HCT116 (cell line): Measurements from ENCODE around the gene CHPT1. TPM values are rescaled to one million over a fixed set of nuclear protein-coding genes. Genes with fewer than 3 reads are reported as not detected.

Source experiments
- ATAC-seq: fragments of 200-7000 bp; cut with Tn5 transposase; 2 replicates; pipeline ENCODE4 v1.9.1; 2020; ENCODE audit warnings: mild to moderate bottlenecking, moderate library complexity
- BruUV-seq: library from RNA; stranded (reverse); fragments of 400-500 nt; replicated peaks from 2 replicates; lab custom pipeline; 2021; lab: Mats Ljungman, UMichigan
- CTCF ChIA-PET: fragments of 300-600 bp; sonication (Branson Sonifier 250); formaldehyde crosslinking; loops from one replicate; lab custom pipeline; 2021; ENCODE audit warnings: antibody characterized with exemption; lab: Charles Lee
- POLR2A ChIA-PET: fragments of 300-600, 350-600 bp; sonication (Branson Sonifier 250); formaldehyde crosslinking; loops from one replicate; lab custom pipeline; 2021; ENCODE audit warnings: antibody characterized with exemption; lab: Charles Lee
- RAD21 ChIA-PET, 2 experiments: fragments of 300-600 bp; sonication (Branson Sonifier 250); formaldehyde crosslinking; loops; one replicate each; lab custom pipeline; 2023; ENCODE audit warnings: low total read pairs in 2 of 2; ENCODE audit not compliant: uncharacterized antibody in 2 of 2, unreplicated experiment in 2 of 2, low non-redundant PET in 1 of 2; lab: Charles Lee
- DNase-seq: peaks from one replicate; pipeline ENCODE4 v3.0.0-alpha.2; 2010; ENCODE audit warnings: low read depth, low spot score
- H2AFZ ChIP-seq: fragments of 200-600 bp; shearing (Covaris generic), sonication (generic); 2 replicates; pipeline ENCODE4 v1.6.1; 2017; ENCODE audit warnings: low read depth, mixed run types, mixed read lengths, antibody characterized with exemption, low read length; ENCODE audit not compliant: poor library complexity, severe bottlenecking
- H3K27ac ChIP-seq: 2 replicates; pipeline ENCODE4 v1.5.1; 2012; ENCODE audit warnings: low read depth, low read length
- H3K27me3 ChIP-seq: fragments of 200-600 bp; sonication (generic); 2 replicates; pipeline ENCODE4 v1.6.1; 2016; ENCODE audit warnings: mixed run types, low read length, mixed read lengths; ENCODE audit not compliant: insufficient read depth
- H3K36me3 ChIP-seq, 2 experiments: fragments of 200-500 bp in 1 of 2; fragments of 200-600 bp in 1 of 2; sonication (Bioruptor generic) in 1 of 2; sonication (generic) in 1 of 2; 2 replicates each; pipeline versions ENCODE4 v1.5.1 to v1.6.1; 2014 to 2016; ENCODE audit warnings: low read length in 2 of 2, inconsistent platforms in 1 of 2, mixed read lengths in 1 of 2, mixed run types in 1 of 2; ENCODE audit not compliant: insufficient read depth in 2 of 2, control insufficient read depth in 1 of 2
- H3K4me1 ChIP-seq, 2 experiments: fragments of 200-600 bp in 1 of 2; sonication (generic) in 1 of 2; 2 replicates each; pipeline versions ENCODE4 v1.5.1 to v1.6.1; 2012 to 2017; ENCODE audit warnings: low read length in 2 of 2, inconsistent platforms in 1 of 2, mild to moderate bottlenecking in 1 of 2, mixed read lengths in 1 of 2, mixed run types in 1 of 2, moderate library complexity in 1 of 2; ENCODE audit not compliant: insufficient read depth in 2 of 2, control insufficient read depth in 1 of 2
- H3K4me2 ChIP-seq: fragments of 200-600 bp; sonication (generic); 2 replicates; pipeline ENCODE4 v1.6.1; 2017; ENCODE audit warnings: mixed run types, low read length, mixed read lengths
- H3K4me3 ChIP-seq, 2 experiments: fragments of 200-600 bp in 1 of 2; sonication (generic) in 1 of 2; replicated peaks in 1 of 2; 2 replicates each; pipeline ENCODE4 v1.5.1; 2011 to 2016; ENCODE audit warnings: low read length in 2 of 2, control low read depth in 1 of 2, low read depth in 1 of 2, mild to moderate bottlenecking in 1 of 2, mixed read lengths in 1 of 2, mixed run types in 1 of 2
- H3K79me2 ChIP-seq: fragments of 200-600 bp; sonication (generic); 2 replicates; pipeline ENCODE4 v1.6.1; 2017; ENCODE audit warnings: mild to moderate bottlenecking, mixed run types, low read length, moderate library complexity, mixed read lengths; ENCODE audit not compliant: insufficient read depth
- H3K9ac ChIP-seq: fragments of 200-600 bp; sonication (generic); 2 replicates; pipeline ENCODE4 v1.6.1; 2016; ENCODE audit warnings: low read length, mixed read lengths
- H3K9me2 ChIP-seq: fragments of 200-600 bp; sonication (generic), shearing (Covaris generic); 2 replicates; pipeline ENCODE4 v1.6.1; 2017; ENCODE audit warnings: mixed run types, mild to moderate bottlenecking, moderate library complexity; ENCODE audit not compliant: insufficient read depth
- H3K9me3 ChIP-seq, 2 experiments: fragments of 200-500 bp in 1 of 2; fragments of 200-600 bp in 1 of 2; sonication (Bioruptor generic) in 1 of 2; sonication (generic) in 1 of 2; 2 replicates each; pipeline ENCODE4 v1.6.1; 2014 to 2017; ENCODE audit warnings: low read length in 2 of 2, mixed read lengths in 2 of 2, inconsistent platforms in 1 of 2, low read depth in 1 of 2, mild to moderate bottlenecking in 1 of 2, mixed run types in 1 of 2, moderate library complexity in 1 of 2; ENCODE audit not compliant: control insufficient read depth in 1 of 2, insufficient read depth in 1 of 2
- H4K20me1 ChIP-seq: fragments of 200-600 bp; sonication (generic), shearing (Covaris generic); 2 replicates; pipeline ENCODE4 v1.6.1; 2017; ENCODE audit warnings: mixed run types, mild to moderate bottlenecking, moderate library complexity; ENCODE audit not compliant: insufficient read depth
- ATF3 ChIP-seq: IDR thresholded peaks from 2 replicates; pipeline ENCODE4 v1.6.1; 2012
- CBX3 ChIP-seq: IDR thresholded peaks from 2 replicates; pipeline ENCODE4 v1.6.1; 2012; ENCODE audit warnings: low read depth
- CEBPB ChIP-seq: IDR thresholded peaks from 2 replicates; pipeline ENCODE4 v1.6.1; 2012; ENCODE audit warnings: low read depth
- EGR1 ChIP-seq: IDR thresholded peaks from 2 replicates; pipeline ENCODE4 v1.6.1; 2012; ENCODE audit warnings: low read depth
- EZH2phosphoT487 ChIP-seq: fragments of 200-600 bp; IDR thresholded peaks from 2 replicates; pipeline ENCODE4 v1.6.1; 2018; ENCODE audit warnings: antibody characterized with exemption, borderline replicate concordance
- FOSL1 ChIP-seq: IDR thresholded peaks from 2 replicates; pipeline ENCODE4 v1.6.1; 2012; ENCODE audit warnings: low read depth
- MAX ChIP-seq: IDR thresholded peaks from 2 replicates; pipeline ENCODE4 v1.6.1; 2012
- POLR2A ChIP-seq: IDR thresholded peaks from 2 replicates; pipeline ENCODE4 v1.7.0; 2011; ENCODE audit warnings: borderline replicate concordance; ENCODE audit not compliant: insufficient read depth, insufficient read length; ENCODE audit errors: extremely low read depth
- RAD21 ChIP-seq: IDR thresholded peaks from 2 replicates; pipeline ENCODE4 v1.6.1; 2012; ENCODE audit warnings: low read depth, mild to moderate bottlenecking
- SIN3A ChIP-seq: IDR thresholded peaks from 2 replicates; pipeline ENCODE4 v1.6.1; 2012; ENCODE audit warnings: low read depth
- SRF ChIP-seq: IDR thresholded peaks from 2 replicates; pipeline ENCODE4 v1.6.1; 2012; ENCODE audit warnings: low read depth
- TCF7L2 ChIP-seq: IDR thresholded peaks from 2 replicates; pipeline ENCODE4 v1.7.0; 2011; ENCODE audit warnings: borderline replicate concordance, inconsistent platforms; ENCODE audit not compliant: insufficient read depth, insufficient read length; ENCODE audit errors: extremely low read depth
- YY1 ChIP-seq: IDR thresholded peaks from 2 replicates; pipeline ENCODE4 v1.6.1; 2011; ENCODE audit warnings: low read length, low read depth, moderate library complexity, mild to moderate bottlenecking; ENCODE audit not compliant: insufficient replicate concordance; ENCODE audit errors: extremely low read depth
- ZBTB33 ChIP-seq: IDR thresholded peaks from 2 replicates; pipeline ENCODE4 v1.6.1; 2011; ENCODE audit warnings: mild to moderate bottlenecking, low read length, moderate library complexity; ENCODE audit not compliant: insufficient replicate concordance; ENCODE audit errors: extremely low read depth
- ZFX ChIP-seq: fragments of 450-650 bp; IDR thresholded peaks from 2 replicates; pipeline ENCODE4 v1.6.1; 2017
- ZNF274 ChIP-seq: fragments of 200-500 bp; sonication (Bioruptor generic); IDR thresholded peaks from 2 replicates; pipeline ENCODE4 v1.6.1; 2014; ENCODE audit warnings: mild to moderate bottlenecking, low read depth, low read length, inconsistent platforms
- intact Hi-C: fragments of 100-400 bp; cut with micrococcal nuclease; formaldehyde crosslinking; loops from 2 replicates; pipeline ENCODE4 v1.10.0; 2022
- total RNA-seq: library from RNA; stranded (reverse); gene quantifications from one replicate; pipeline ENCODE4 v1.2.1, GENCODE V29; 2021; ENCODE audit not compliant: unreplicated experiment
- TF ChIP-seq, protein P1 (sequence below), 3 experiments: fragments of 200-600 bp in 1 of 3; sonication (generic) in 1 of 3; IDR thresholded peaks in 2 of 3; conservative IDR thresholded peaks in 1 of 3; 2 replicates each; pipeline ENCODE4 v1.5.1; 2012 to 2017; ENCODE audit warnings: low read depth in 2 of 3, low read length in 2 of 3, antibody characterized with exemption in 1 of 3, borderline replicate concordance in 1 of 3, control low read depth in 1 of 3, mild to moderate bottlenecking in 1 of 3, mixed read lengths in 1 of 3, mixed run types in 1 of 3, moderate library complexity in 1 of 3; ENCODE audit not compliant: insufficient read depth in 1 of 3

CHPT1 gene
- total RNA-seq, 1 experiment from 2014 or later: 20.1 TPM

DNA sequence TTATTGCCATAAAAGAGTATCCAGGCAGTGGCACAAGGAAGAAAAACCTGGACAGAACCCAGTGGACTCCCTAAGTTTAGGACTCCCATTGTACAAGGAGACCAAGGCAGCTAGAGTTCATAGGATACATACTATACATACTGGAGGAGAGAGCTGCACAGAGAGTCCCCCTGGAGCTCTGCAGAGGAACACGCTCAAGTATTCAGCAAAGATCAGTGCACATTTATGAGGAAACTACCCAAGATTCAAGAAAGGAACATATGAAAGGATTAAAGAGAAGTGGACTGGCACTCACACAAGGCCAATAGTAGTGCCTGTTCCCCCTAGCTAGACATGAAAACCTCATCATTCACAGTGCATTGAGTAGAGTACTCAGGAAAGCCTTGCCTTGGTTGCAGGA is 43.0 kb upstream of the CHPT1 start:
- ATAC-seq (no peak), DNase-seq (no peak)
- ChIA-PET POLR2A (no interaction called here), RAD21 (no interaction called here)
- no peak overlapping the region for H3K9ac ChIP-seq
- no peak overlapping the region for H3K4me3 ChIP-seq
- no peaks in the 10 kb centered on the region for H3K27me3 ChIP-seq
- H3K79me2 ChIP-seq: no peaks in the 10 kb centered on the region
- TF ChIP-seq CEBPB (no peak), ZFX (no peak), ZBTB33 (no peak), POLR2A (no peak), SRF (no peak), ZNF274 (no peak), CBX3 (no peak), ATF3 (no peak), MAX (no peak), EZH2phosphoT487 (no peak), EGR1 (no peak), SIN3A (no peak), YY1 (no peak), TCF7L2 (no peak), FOSL1 (no peak), RAD21 (no peak)
- TF ChIP-seq, protein P1, sequence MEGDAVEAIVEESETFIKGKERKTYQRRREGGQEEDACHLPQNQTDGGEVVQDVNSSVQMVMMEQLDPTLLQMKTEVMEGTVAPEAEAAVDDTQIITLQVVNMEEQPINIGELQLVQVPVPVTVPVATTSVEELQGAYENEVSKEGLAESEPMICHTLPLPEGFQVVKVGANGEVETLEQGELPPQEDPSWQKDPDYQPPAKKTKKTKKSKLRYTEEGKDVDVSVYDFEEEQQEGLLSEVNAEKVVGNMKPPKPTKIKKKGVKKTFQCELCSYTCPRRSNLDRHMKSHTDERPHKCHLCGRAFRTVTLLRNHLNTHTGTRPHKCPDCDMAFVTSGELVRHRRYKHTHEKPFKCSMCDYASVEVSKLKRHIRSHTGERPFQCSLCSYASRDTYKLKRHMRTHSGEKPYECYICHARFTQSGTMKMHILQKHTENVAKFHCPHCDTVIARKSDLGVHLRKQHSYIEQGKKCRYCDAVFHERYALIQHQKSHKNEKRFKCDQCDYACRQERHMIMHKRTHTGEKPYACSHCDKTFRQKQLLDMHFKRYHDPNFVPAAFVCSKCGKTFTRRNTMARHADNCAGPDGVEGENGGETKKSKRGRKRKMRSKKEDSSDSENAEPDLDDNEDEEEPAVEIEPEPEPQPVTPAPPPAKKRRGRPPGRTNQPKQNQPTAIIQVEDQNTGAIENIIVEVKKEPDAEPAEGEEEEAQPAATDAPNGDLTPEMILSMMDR (IDR thresholded peaks at IDR 0.05 in 2 of 3, conservative IDR thresholded peaks at IDR 0.05 in 1 of 3; ENCODE audit: borderline replicate concordance in 1 of 3, insufficient read depth in 1 of 3, low read depth in 2 of 3, low read length in 2 of 3): no peak
- TF ChIP-seq, all 23 proteins: peak for 0
- Histone ChIP-seq H3K36me3 (no peaks in the 10 kb centered on the region), H3K9me3 (no peaks in the 10 kb centered on the region), H3K27ac (no peak overlapping the region), H2AFZ (no peak overlapping the region), H3K9me2 (no peaks in the 10 kb centered on the region), H4K20me1 (no peaks in the 10 kb centered on the region), H3K4me2 (no peak overlapping the region), H3K4me1 (no peaks in the 10 kb centered on the region)
- no TSS peak for BruUV-seq
- CTCF ChIA-PET: interaction anchor here (1.1 kb wide), 1 partner anchor 28 kb away, joined by 4 read pairs; no protein-coding TSS in a partner anchor
- intact Hi-C loops: no loop called here
